HEK293 (cell line): ENCODE data around the gene KIAA0232.

Experiments used
- CTCF ChIA-PET: fragments of 350-600 bp; formaldehyde crosslinking; extraction: SDS; loops from one replicate; lab custom pipeline; 2021; ENCODE audit warnings: antibody characterized with exemption; lab: Yijun Ruan, JAX
- POLR2A ChIA-PET: fragments of 300-600 bp; formaldehyde crosslinking; extraction: SDS; loops from one replicate; lab custom pipeline; 2020; ENCODE audit warnings: antibody characterized with exemption, inconsistent platforms; lab: Yijun Ruan, JAX
- H3K27ac ChIP-seq: fragments of 200-500 bp; sonication (Bioruptor generic); 2 replicates; pipeline ENCODE4 v1.5.1; 2014; ENCODE audit warnings: low read depth, low read length, control low read depth, inconsistent platforms; ENCODE audit errors: extremely low read depth
- H3K36me3 ChIP-seq, 2 experiments: fragments of 200-500 bp in 1 of 2; sonication (Bioruptor generic) in 1 of 2; 1 replicate in 1 of 2; 2 replicates in 1 of 2; pipeline ENCODE4 v1.5.1; 2014 to 2017; ENCODE audit warnings: inconsistent platforms in 2 of 2, low read length in 2 of 2; ENCODE audit not compliant: control insufficient read depth in 2 of 2, insufficient read depth in 1 of 2
- H3K4me1 ChIP-seq: fragments of 200-500 bp; sonication (Bioruptor generic); 2 replicates; pipeline ENCODE4 v1.5.1; 2014; ENCODE audit warnings: mild to moderate bottlenecking, low read length, inconsistent platforms; ENCODE audit not compliant: control insufficient read depth, insufficient read depth
- H3K4me3 ChIP-seq: 2 replicates; pipeline ENCODE4 v1.5.1; 2011; ENCODE audit warnings: low read depth, mild to moderate bottlenecking, control low read depth, low read length, moderate library complexity
- H3K9me3 ChIP-seq: fragments of 200-500 bp; sonication (Bioruptor generic); 2 replicates; pipeline ENCODE4 v1.5.1; 2014; ENCODE audit warnings: low read depth, low read length, inconsistent platforms; ENCODE audit not compliant: control insufficient read depth, insufficient read depth
- AEBP2 ChIP-seq: fragments of 450-650 bp; formaldehyde crosslinking; IDR thresholded peaks from 2 replicates; pipeline ENCODE4 v1.5.1; 2016; ENCODE audit warnings: missing biosample characterization, missing genetic modification characterization, borderline replicate concordance
- EGR2 ChIP-seq: fragments of 450-650 bp; formaldehyde crosslinking; IDR thresholded peaks from 2 replicates; pipeline ENCODE4 v1.5.1; 2016; ENCODE audit warnings: low read depth, missing biosample characterization, missing genetic modification characterization
- GLIS1 ChIP-seq: fragments of 450-650 bp; formaldehyde crosslinking; IDR thresholded peaks from 2 replicates; pipeline ENCODE4 v1.5.1; 2016; ENCODE audit warnings: missing biosample characterization, missing genetic modification characterization
- HOXA7 ChIP-seq: sonication (generic); formaldehyde crosslinking; IDR thresholded peaks from 2 replicates; pipeline ENCODE4 v1.8.1; 2022; ENCODE audit warnings: missing genetic modification reagents, borderline replicate concordance
- HOXD13 ChIP-seq: sonication (generic); formaldehyde crosslinking; IDR thresholded peaks from 2 replicates; pipeline ENCODE4 v1.8.0; 2022; ENCODE audit warnings: missing genetic modification reagents, borderline replicate concordance
- KLF1 ChIP-seq: fragments of 450-650 bp; formaldehyde crosslinking; IDR thresholded peaks from 2 replicates; pipeline ENCODE4 v1.5.1; 2016; ENCODE audit warnings: missing biosample characterization, missing genetic modification characterization
- PRDM10 ChIP-seq: fragments of 450-650 bp; formaldehyde crosslinking; IDR thresholded peaks from 2 replicates; pipeline ENCODE4 v1.5.1; 2016; ENCODE audit warnings: missing biosample characterization, missing genetic modification characterization
- SP3 ChIP-seq: fragments of 450-650 bp; formaldehyde crosslinking; IDR thresholded peaks from 2 replicates; pipeline ENCODE4 v1.5.1; 2016; ENCODE audit warnings: missing biosample characterization, missing genetic modification characterization
- ZBTB1 ChIP-seq: fragments of 450-650 bp; formaldehyde crosslinking; IDR thresholded peaks from 2 replicates; pipeline ENCODE4 v1.5.1; 2016; ENCODE audit warnings: missing biosample characterization, missing genetic modification characterization
- ZFHX2 ChIP-seq: fragments of 450-650 bp; formaldehyde crosslinking; conservative IDR thresholded peaks from 2 replicates; pipeline ENCODE4 v1.5.1; 2016; ENCODE audit warnings: missing biosample characterization, missing genetic modification characterization
- ZFP41 ChIP-seq: fragments of 450-650 bp; formaldehyde crosslinking; IDR thresholded peaks from 2 replicates; pipeline ENCODE4 v1.5.1; 2016; ENCODE audit warnings: missing biosample characterization, missing genetic modification characterization, borderline replicate concordance
- ZNF132 ChIP-seq: fragments of 450-650 bp; formaldehyde crosslinking; IDR thresholded peaks from 2 replicates; pipeline ENCODE4 v1.5.1; 2017; ENCODE audit warnings: missing biosample characterization, missing genetic modification characterization, borderline replicate concordance
- ZNF223 ChIP-seq: fragments of 450-650 bp; formaldehyde crosslinking; IDR thresholded peaks from 2 replicates; pipeline ENCODE4 v1.5.1; 2016; ENCODE audit warnings: missing biosample characterization, missing genetic modification characterization
- ZNF433 ChIP-seq: fragments of 450-650 bp; formaldehyde crosslinking; IDR thresholded peaks from 2 replicates; pipeline ENCODE4 v1.5.1; 2016; ENCODE audit warnings: missing biosample characterization, missing genetic modification characterization, low read depth
- ZNF48 ChIP-seq: fragments of 450-650 bp; formaldehyde crosslinking; IDR thresholded peaks from 2 replicates; pipeline ENCODE4 v1.5.1; 2016; ENCODE audit warnings: missing biosample characterization, missing genetic modification characterization
- ZNF530 ChIP-seq: fragments of 450-650 bp; formaldehyde crosslinking; IDR thresholded peaks from 2 replicates; pipeline ENCODE4 v1.5.1; 2016; ENCODE audit warnings: low read depth, missing biosample characterization, missing genetic modification characterization
- ZNF548 ChIP-seq: fragments of 450-650 bp; formaldehyde crosslinking; IDR thresholded peaks from 2 replicates; pipeline ENCODE4 v1.5.1; 2016; ENCODE audit warnings: missing biosample characterization, missing genetic modification characterization
- ZNF555 ChIP-seq: fragments of 450-650 bp; formaldehyde crosslinking; conservative IDR thresholded peaks from 2 replicates; pipeline ENCODE4 v1.5.1; 2017; ENCODE audit warnings: missing biosample characterization, mild to moderate bottlenecking, missing genetic modification characterization, inconsistent platforms
- ZNF561 ChIP-seq: fragments of 450-650 bp; IDR thresholded peaks from 2 replicates; pipeline ENCODE4 v1.5.1; 2018; ENCODE audit warnings: missing biosample characterization, missing genetic modification characterization, borderline replicate concordance
- ZNF654 ChIP-seq: fragments of 450-650 bp; formaldehyde crosslinking; IDR thresholded peaks from 2 replicates; pipeline ENCODE4 v1.5.1; 2016; ENCODE audit warnings: low read depth, missing biosample characterization, missing genetic modification characterization
- ZNF837 ChIP-seq: fragments of 450-650 bp; formaldehyde crosslinking; IDR thresholded peaks from 2 replicates; pipeline ENCODE4 v1.5.1; 2016; ENCODE audit warnings: missing biosample characterization, missing genetic modification characterization
- ZSCAN23 ChIP-seq: fragments of 450-650 bp; formaldehyde crosslinking; IDR thresholded peaks from 2 replicates; pipeline ENCODE4 v1.5.1; 2016; ENCODE audit warnings: missing biosample characterization, missing genetic modification characterization
- ZXDB ChIP-seq: fragments of 450-650 bp; formaldehyde crosslinking; IDR thresholded peaks from 2 replicates; pipeline ENCODE4 v1.5.1; 2016; ENCODE audit warnings: missing biosample characterization, missing genetic modification characterization
- TF ChIP-seq, protein P1 (sequence below): fragments of 450-650 bp; formaldehyde crosslinking; IDR thresholded peaks from 2 replicates; pipeline ENCODE4 v1.5.1; 2016; ENCODE audit warnings: missing biosample characterization, missing genetic modification characterization
- TF ChIP-seq, protein P2 (sequence below): fragments of 450-650 bp; formaldehyde crosslinking; IDR thresholded peaks from 2 replicates; pipeline ENCODE4 v1.5.1; 2016; ENCODE audit warnings: missing biosample characterization, missing genetic modification characterization

The KIAA0232 gene

DNA sequence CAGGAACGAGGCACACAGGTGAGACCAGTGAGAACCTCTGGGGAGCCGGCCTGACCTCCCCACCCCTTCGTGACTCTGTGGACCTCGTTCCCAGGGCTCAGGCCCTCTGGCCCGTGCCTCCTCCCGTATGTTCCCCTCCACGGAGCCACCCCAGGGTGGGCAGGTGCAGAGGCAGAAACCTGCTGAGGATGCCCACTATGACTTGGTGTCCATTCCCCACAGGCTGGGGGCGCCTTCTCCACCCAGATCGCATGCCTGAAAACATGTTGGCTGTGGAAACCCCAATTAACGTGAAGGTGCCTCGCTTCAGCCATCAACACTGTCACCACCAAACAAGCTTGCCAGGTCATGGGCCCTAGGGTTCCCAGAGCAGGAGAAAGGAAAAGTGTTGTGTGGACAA, 39.5 kb upstream of the KIAA0232 start:
- Histone ChIP-seq H3K4me3 (no peak overlapping the region), H3K4me1 (no peaks in the 10 kb centered on the region), H3K9me3 (no peaks in the 10 kb centered on the region), H3K36me3 (no peaks in the 10 kb centered on the region)
- CTCF ChIA-PET, result interaction anchor here (0.7 kb wide), 1 partner anchor 299 kb away, joined by 5 read pairs; no protein-coding TSS in a partner anchor
- TF ChIP-seq ZNF48 (tag by site-specific recombination), result no peak
- TF ChIP-seq ZNF654 (tag by site-specific recombination), result no peak
- no peak for TF ChIP-seq ZNF433
- TF ChIP-seq ZNF223 (tag by site-specific recombination), result no peak
- no peak for TF ChIP-seq ZNF837 (tag by site-specific recombination)
- TF ChIP-seq, protein P1, sequence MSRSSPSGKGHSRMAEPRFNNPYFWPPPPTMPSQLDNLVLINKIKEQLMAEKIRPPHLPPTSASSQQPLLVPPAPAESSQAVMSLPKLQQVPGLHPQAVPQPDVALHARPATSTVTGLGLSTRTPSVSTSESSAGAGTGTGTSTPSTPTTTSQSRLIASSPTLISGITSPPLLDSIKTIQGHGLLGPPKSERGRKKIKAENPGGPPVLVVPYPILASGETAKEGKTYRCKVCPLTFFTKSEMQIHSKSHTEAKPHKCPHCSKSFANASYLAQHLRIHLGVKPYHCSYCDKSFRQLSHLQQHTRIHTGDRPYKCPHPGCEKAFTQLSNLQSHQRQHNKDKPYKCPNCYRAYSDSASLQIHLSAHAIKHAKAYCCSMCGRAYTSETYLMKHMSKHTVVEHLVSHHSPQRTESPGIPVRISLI (tag by site-specific recombination), result no peak
- no peak for TF ChIP-seq ZNF548 (tag by site-specific recombination)
- TF ChIP-seq, all 188 proteins: peak for 0
- H3K27ac ChIP-seq, result no peak overlapping the region
- POLR2A ChIA-PET, result no interaction called here

- TF ChIP-seq ZNF561 (tag by site-specific recombination), result no peak
- no peak for TF ChIP-seq ZSCAN23 (tag by site-specific recombination)
- peak; percentile 93 for TF ChIP-seq ZFHX2
- TF ChIP-seq, protein P2, sequence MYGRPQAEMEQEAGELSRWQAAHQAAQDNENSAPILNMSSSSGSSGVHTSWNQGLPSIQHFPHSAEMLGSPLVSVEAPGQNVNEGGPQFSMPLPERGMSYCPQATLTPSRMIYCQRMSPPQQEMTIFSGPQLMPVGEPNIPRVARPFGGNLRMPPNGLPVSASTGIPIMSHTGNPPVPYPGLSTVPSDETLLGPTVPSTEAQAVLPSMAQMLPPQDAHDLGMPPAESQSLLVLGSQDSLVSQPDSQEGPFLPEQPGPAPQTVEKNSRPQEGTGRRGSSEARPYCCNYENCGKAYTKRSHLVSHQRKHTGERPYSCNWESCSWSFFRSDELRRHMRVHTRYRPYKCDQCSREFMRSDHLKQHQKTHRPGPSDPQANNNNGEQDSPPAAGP (tag by site-specific recombination), result no peak
- peak; percentile 74 for TF ChIP-seq EGR2 (tag by site-specific recombination)
- TF ChIP-seq ZXDB (tag by site-specific recombination), result no peak
- no peaks in the 10 kb centered on the region for H3K9me3 ChIP-seq
- no peaks in the 10 kb centered on the region for H3K4me1 ChIP-seq
- no peaks in the 10 kb centered on the region for H3K36me3 ChIP-seq
- ChIA-PET POLR2A (no interaction called here), CTCF (no interaction called here)
- no peak overlapping the region for H3K27ac ChIP-seq
- no peak overlapping the region for H3K4me3 ChIP-seq
Observed at GRCh38 chr4:6746721-6747293, 35.7 kb upstream of the KIAA0232 start.

DNA sequence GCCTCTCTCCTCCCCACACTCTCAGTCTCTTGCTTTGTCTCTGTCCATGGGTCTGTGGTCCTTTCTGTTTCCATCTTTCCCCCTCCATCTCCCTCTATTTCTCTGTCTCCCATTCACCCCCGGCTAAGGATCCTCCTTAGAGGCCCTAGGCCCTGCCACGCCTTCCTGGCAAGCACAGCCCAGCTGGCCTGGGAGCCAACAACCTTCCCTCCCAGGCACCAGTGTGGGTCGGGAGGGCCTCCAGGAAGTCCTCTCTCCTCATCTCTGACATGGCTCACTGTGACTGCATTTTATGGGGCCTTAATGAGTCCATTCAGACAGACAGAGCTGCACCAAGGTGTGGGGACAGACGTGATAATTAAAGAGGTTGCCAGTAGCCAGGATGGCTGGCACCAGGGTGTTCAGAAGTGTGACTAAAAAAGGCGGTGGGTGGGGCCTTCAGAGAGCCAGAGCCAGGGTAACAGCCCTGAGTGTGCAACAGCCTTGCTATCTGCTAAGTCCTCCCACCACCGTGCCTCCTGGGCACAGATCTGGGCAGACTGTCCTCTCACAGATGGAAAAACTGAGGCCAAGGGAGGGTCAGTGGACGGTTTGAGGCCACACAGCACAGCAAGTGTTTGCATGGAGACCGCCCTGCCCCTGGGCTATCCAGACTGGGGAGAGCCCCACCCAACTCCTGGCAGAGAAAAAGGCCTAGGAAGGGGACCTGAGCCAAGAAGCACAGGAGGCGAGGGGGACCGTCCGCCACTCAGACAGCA, 35.1 kb upstream of the KIAA0232 start:
- ChIA-PET CTCF (interaction anchor here (1.0 kb wide), 1 partner anchor 27 kb away, joined by 4 read pairs; no protein-coding TSS in a partner anchor), POLR2A (no interaction called here)
- Histone ChIP-seq H3K4me1 (no peaks in the 10 kb centered on the region), H3K4me3 (no peak overlapping the region), H3K36me3 (no peaks in the 10 kb centered on the region), H3K27ac (no peak overlapping the region), H3K9me3 (no peaks in the 10 kb centered on the region)
- TF ChIP-seq HOXD13 (CRISPR knock-in tag) (no peak), ZNF132 (tag by site-specific recombination) (no peak), KLF1 (peak; percentile 75), ZNF555 (tag by site-specific recombination) (no peak), ZBTB1 (tag by site-specific recombination) (no peak), ZFP41 (tag by site-specific recombination) (no peak), GLIS1 (peak; percentile 35; the same call in 1 of the 2 replicates), AEBP2 (tag by site-specific recombination) (no peak), PRDM10 (tag by site-specific recombination) (peak; percentile 66), ZNF530 (tag by site-specific recombination) (no peak), SP3 (tag by site-specific recombination) (no peak), HOXA7 (CRISPR knock-in tag) (no peak)
